H1 (cell line): ENCODE results near the gene GRID2. TPM values are rescaled to one million over a fixed set of nuclear protein-coding genes. Genes with fewer than 3 reads are reported as not detected.

ENCODE experiments used
- ASH2L ChIP-seq: fragments of 200-600, 300-600 bp; sonication (generic); IDR thresholded peaks from one replicate; pipeline ENCODE4 v1.7.1; 2017; ENCODE audit warnings: low read length
- ATF3 ChIP-seq: IDR thresholded peaks from 2 replicates; pipeline ENCODE4 v1.6.1; 2011; ENCODE audit warnings: low read depth, mild to moderate bottlenecking, low read length; ENCODE audit not compliant: insufficient read depth
- BACH1 ChIP-seq: IDR thresholded peaks from 2 replicates; pipeline ENCODE4 v1.6.1; 2012; ENCODE audit warnings: low read length, improper control_type of control experiment
- CEBPB ChIP-seq: IDR thresholded peaks from 2 replicates; pipeline ENCODE4 v1.6.1; 2012; ENCODE audit warnings: low read depth, low read length
- CTBP2 ChIP-seq: IDR thresholded peaks from 2 replicates; pipeline ENCODE4 v1.7.0; 2011; ENCODE audit warnings: borderline replicate concordance, mild to moderate bottlenecking, moderate library complexity, mixed read lengths, low read length; ENCODE audit not compliant: insufficient read depth, insufficient read length
- CTCF ChIP-seq, 3 experiments: IDR thresholded peaks; 1 replicate in 2 of 3; 2 replicates in 1 of 3; pipeline versions ENCODE4 v1.5.1 to v1.6.1; 2011; ENCODE audit warnings: low read length in 3 of 3, mild to moderate bottlenecking in 3 of 3, inconsistent platforms in 2 of 3, low read depth in 1 of 3, moderate library complexity in 1 of 3; ENCODE audit not compliant: insufficient read depth in 1 of 3; ENCODE audit errors: control extremely low read depth in 1 of 3
- EGR1 ChIP-seq: IDR thresholded peaks from 2 replicates; pipeline ENCODE4 v1.6.1; 2011; ENCODE audit warnings: low read depth, low read length, borderline replicate concordance
- EZH2 ChIP-seq: fragments of 200-600 bp; sonication (generic); IDR thresholded peaks from 2 replicates; pipeline ENCODE4 v1.7.1; 2012; ENCODE audit warnings: low read depth, mild to moderate bottlenecking, moderate library complexity, low read length, inconsistent platforms; ENCODE audit not compliant: severe bottlenecking
- GTF2F1 ChIP-seq: IDR thresholded peaks from 2 replicates; pipeline ENCODE4 v1.6.1; 2012; ENCODE audit warnings: low read depth, low read length, improper control_type of control experiment, borderline replicate concordance
- JUND ChIP-seq: IDR thresholded peaks from 2 replicates; pipeline ENCODE4 v1.6.1; 2011; ENCODE audit warnings: mild to moderate bottlenecking, improper control_type of control experiment, low read length
- KDM1A ChIP-seq: fragments of 200-600, 300-600 bp; sonication (generic); IDR thresholded peaks from 2 replicates; pipeline ENCODE4 v1.7.1; 2016; ENCODE audit warnings: mild to moderate bottlenecking, low read length, borderline replicate concordance
- KDM4A ChIP-seq: IDR thresholded peaks from one replicate; pipeline ENCODE4 v1.7.1; 2012; ENCODE audit warnings: low read depth, mild to moderate bottlenecking, moderate library complexity, low read length, inconsistent platforms; ENCODE audit not compliant: severe bottlenecking
- KDM5A ChIP-seq: fragments of 200-600 bp; IDR thresholded peaks from 2 replicates; pipeline ENCODE4 v1.7.1; 2012; ENCODE audit warnings: mild to moderate bottlenecking, low read length, inconsistent platforms, mixed read lengths
- NANOG ChIP-seq: IDR thresholded peaks from 2 replicates; pipeline ENCODE4 v1.6.1; 2011; ENCODE audit warnings: low read length, low read depth, mild to moderate bottlenecking, inconsistent platforms; ENCODE audit not compliant: insufficient read depth, poor library complexity, severe bottlenecking
- POU5F1 ChIP-seq: IDR thresholded peaks from 2 replicates; pipeline ENCODE4 v1.6.1; 2011; ENCODE audit warnings: low read depth, mild to moderate bottlenecking, low read length, moderate library complexity
- RFX5 ChIP-seq: IDR thresholded peaks from 2 replicates; pipeline ENCODE4 v1.6.1; 2011; ENCODE audit warnings: low read depth, low read length, improper control_type of control experiment, borderline replicate concordance
- RNF2 ChIP-seq: fragments of 200-900, 300-1000 bp; sonication (generic); IDR thresholded peaks from 2 replicates; pipeline ENCODE4 v1.7.1; 2016; ENCODE audit warnings: borderline replicate concordance, low read depth, mild to moderate bottlenecking, antibody characterized with exemption, low read length; ENCODE audit not compliant: poor library complexity, severe bottlenecking; ENCODE audit errors: missing control alignments
- SAP30 ChIP-seq: fragments of 300-600 bp; sonication (generic); IDR thresholded peaks from 2 replicates; pipeline ENCODE4 v1.7.1; 2012; ENCODE audit warnings: low read length, moderate library complexity, mild to moderate bottlenecking, inconsistent platforms; ENCODE audit not compliant: insufficient read depth, insufficient replicate concordance
- SIRT6 ChIP-seq: IDR thresholded peaks from one replicate; pipeline ENCODE4 v1.7.1; 2012; ENCODE audit warnings: low read length, inconsistent platforms
- SUZ12 ChIP-seq: fragments of 200-600 bp; sonication (generic); IDR thresholded peaks from 2 replicates; pipeline ENCODE4 v1.6.1; 2012; ENCODE audit warnings: mild to moderate bottlenecking, inconsistent platforms, low read length, moderate library complexity, mixed read lengths
- TAF1 ChIP-seq: IDR thresholded peaks from 2 replicates; pipeline ENCODE4 v1.6.1; 2011; ENCODE audit warnings: mild to moderate bottlenecking, low read depth, low read length
- TCF12 ChIP-seq: IDR thresholded peaks from 2 replicates; pipeline ENCODE4 v1.6.1; 2011; ENCODE audit warnings: low read depth, mild to moderate bottlenecking, low read length
- polyA plus RNA-seq, 7 experiments: library from polyadenylated mRNA; depleted of rRNA in 3 of 7; stranded (reverse) in 5 of 7; unstranded in 2 of 7; fragments of >200 nt in 5 of 7; fragments of 200-250 nt in 2 of 7; gene quantifications; 1 replicate in 5 of 7; 2 replicates in 1 of 7; 4 replicates in 1 of 7; pipeline versions ENCODE4 v1.2.1 to v1.2.3, GENCODE V29; 2011 to 2013; ENCODE audit warnings: missing spikeins in 2 of 7, mixed read lengths in 2 of 7
- total RNA-seq: library from RNA; stranded (reverse); fragmentation: NEBNext Ultra II Directional; extraction: Animal tissue kit (Norgen Biotek cat#: 25700); gene quantifications from 2 replicates; pipeline ENCODE4 v1.2.1, GENCODE V29; 2021

The GRID2 gene
- total and polyA plus RNA-seq, 2 of the 8 experiments (the other 6 are each of a cell fraction or from before 2014, with no cell fraction given) = 31.1 to 81.9 TPM

DNA sequence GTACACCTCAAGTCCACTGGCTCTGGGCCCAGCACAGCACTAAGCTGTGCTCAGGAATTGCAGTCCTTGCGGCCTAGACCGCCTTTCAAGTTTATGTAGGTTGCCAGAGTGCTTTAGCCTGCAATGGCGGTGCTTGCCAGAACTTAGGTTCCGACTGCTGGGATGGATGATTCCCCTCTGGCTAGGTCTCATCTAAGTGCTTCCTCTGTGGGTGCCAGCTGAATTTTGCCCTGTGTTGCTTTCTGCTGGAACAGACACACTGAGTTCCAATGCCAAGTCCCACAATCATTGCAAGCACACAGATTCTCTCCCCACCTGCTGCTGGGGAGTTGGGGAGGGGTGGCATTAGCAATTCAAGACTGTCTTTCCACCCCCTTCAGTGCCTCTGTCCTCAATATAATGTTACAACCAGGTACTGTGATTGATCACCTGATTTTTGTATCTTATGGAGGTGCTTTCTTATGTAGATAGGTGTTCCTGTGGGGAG is 129.5 kb downstream of the GRID2 start (continued):
- TF ChIP-seq CTCF (IDR thresholded peaks at IDR 0.05; ENCODE audit: control extremely low read depth in 1 of 3, insufficient read depth in 1 of 3, low read depth in 1 of 3, low read length in 3 of 3) (no peak), TCF12 (0 out of 2 replicates have a peak, but pooled peaks have one; percentile 31), BACH1 (no peak), RNF2 (no peak), KDM1A (no peak), JUND (no peak), CTBP2 (no peak), EZH2 (no peak), NANOG (no peak), KDM4A (no peak), ASH2L (peak; percentile 69), KDM5A (no peak), SUZ12 (no peak), CEBPB (no peak), SIRT6 (no peak), ATF3 (no peak), POU5F1 (peak; percentile 79; the same call in 1 of the 2 replicates), RFX5 (no peak), EGR1 (no peak), SAP30 (no peak), TAF1 (0 out of 2 replicates have a peak, but pooled peaks have one; percentile 15), GTF2F1 (no peak)
